Measurements from ENCODE around the gene PLA2G4D.

GRCh38 chr15:42089942-42090341 lies 4.4 kb downstream of the PLA2G4D start:
- TF ChIP-seq CTCF (IDR thresholded peaks at IDR 0.05; ENCODE audit: borderline replicate concordance, extremely low read depth, low read length, poor library complexity, severe bottlenecking) = no peak
- no peak for TF ChIP-seq EZH2 (IDR thresholded peaks at IDR 0.05; ENCODE audit: borderline replicate concordance, low read depth, low read length, severe bottlenecking)

Measured in DND-41 (cell line).